T-helper 2 cell (primary cell): Measurements from ENCODE around the gene DHX34.
A peak's percentile ranks its signal among the peaks of the same experiment; 100 is the strongest.

ENCODE experiments used
- DNase-seq, 5 experiments: peaks; one replicate each; pipeline versions ENCODE4 v3.0.0 to v3.0.0-alpha.2; 2012 to 2022

DHX34 gene

GRCh38 chr19:47418692-47419029, 69.5 kb downstream of the DHX34 start:
- no peak for DNase-seq

- DNase-seq: no peak
Measured at GRCh38 chr19:47419030-47419783, 70.1 kb downstream of the DHX34 start, which contains the start of gene MEIS3. Gene MEIS3 (minus strand): TSS chr19:47419527. CDS start chr19:47419081, 446 bp downstream.

- DNase-seq: no peak
Measured at GRCh38 chr19:47419789-47420188, 70.7 kb downstream of the DHX34 start.

- DNase-seq: no peak
Measured at GRCh38 chr19:47421244-47421786, 72.2 kb downstream of the DHX34 start.

- no peak for DNase-seq
Measured at GRCh38 chr19:47421844-47422395, 72.8 kb downstream of the DHX34 start.

- DNase-seq: no peak
Measured at GRCh38 chr19:47422417-47423163, 73.5 kb downstream of the DHX34 start.

- DNase-seq: no peak
Measured at GRCh38 chr19:47423203-47423882, 74.2 kb downstream of the DHX34 start.

- peak in 4 of 5 experiments; percentile 27 to 64 (median 58) for DNase-seq
Measured at GRCh38 chr19:47427241-47428176, 78.4 kb downstream of the DHX34 start.

GRCh38 chr19:47428177-47428894, 79.2 kb downstream of the DHX34 start:
- peak; percentile 62 to 94 (median 72) for DNase-seq

GRCh38 chr19:47429140-47429793, 80.2 kb downstream of the DHX34 start:
- no peak for DNase-seq

GRCh38 chr19:47430041-47430802, 81.1 kb downstream of the DHX34 start:
- peak in 1 of 5 experiments; percentile 54 for DNase-seq

GRCh38 chr19:47432091-47432490, 83.0 kb downstream of the DHX34 start:
- no peak for DNase-seq
